HEK293T (cell line): Measurements from ENCODE around the gene RUNDC3A.

Experiments
- CTCF ChIA-PET: fragments of 350-600 bp; formaldehyde crosslinking; extraction: SDS; loops from one replicate; lab custom pipeline; 2021; ENCODE audit warnings: antibody characterized with exemption, inconsistent platforms; lab: Yijun Ruan, JAX
- POLR2A ChIA-PET: fragments of 350-600 bp; formaldehyde crosslinking; extraction: SDS; loops from one replicate; lab custom pipeline; 2020; ENCODE audit warnings: antibody characterized with exemption, inconsistent platforms; lab: Yijun Ruan, JAX
- DNase-seq: peaks from one replicate; pipeline ENCODE4 v3.0.0; 2012; ENCODE audit warnings: mixed read lengths; ENCODE audit errors: extremely low spot score
- ARNT ChIP-seq: fragments of 450-650 bp; IDR thresholded peaks from 2 replicates; pipeline ENCODE4 v1.6.1; 2017; ENCODE audit warnings: mild to moderate bottlenecking
- BHLHE40 ChIP-seq: fragments of 450-650 bp; IDR thresholded peaks from 2 replicates; pipeline ENCODE4 v1.6.1; 2016; ENCODE audit warnings: mild to moderate bottlenecking, moderate library complexity, borderline replicate concordance
- CTBP1 ChIP-seq: fragments of 450-650 bp; IDR thresholded peaks from 2 replicates; pipeline ENCODE4 v1.6.1; 2016; ENCODE audit warnings: borderline replicate concordance
- ELF4 ChIP-seq: fragments of 450-650 bp; IDR thresholded peaks from 2 replicates; pipeline ENCODE4 v1.6.1; 2017; ENCODE audit warnings: antibody characterized with exemption
- FOXA1 ChIP-seq: fragments of 450-650 bp; IDR thresholded peaks from 2 replicates; pipeline ENCODE4 v1.6.1; 2016; ENCODE audit warnings: mild to moderate bottlenecking
- FOXK2 ChIP-seq: fragments of 450-650 bp; IDR thresholded peaks from 2 replicates; pipeline ENCODE4 v1.6.1; 2016; ENCODE audit warnings: mild to moderate bottlenecking
- FOXM1 ChIP-seq: fragments of 450-650 bp; IDR thresholded peaks from 2 replicates; pipeline ENCODE4 v1.6.1; 2017; ENCODE audit warnings: mild to moderate bottlenecking, borderline replicate concordance
- HDGF ChIP-seq: fragments of 450-650 bp; IDR thresholded peaks from 2 replicates; pipeline ENCODE4 v1.6.1; 2017; ENCODE audit warnings: antibody characterized with exemption, borderline replicate concordance
- L3MBTL2 ChIP-seq: fragments of 450-650 bp; conservative IDR thresholded peaks from 2 replicates; pipeline ENCODE4 v1.6.1; 2016; ENCODE audit warnings: mild to moderate bottlenecking
- LEF1 ChIP-seq: fragments of 450-650 bp; IDR thresholded peaks from 2 replicates; pipeline ENCODE4 v1.6.1; 2017; ENCODE audit warnings: mild to moderate bottlenecking, borderline replicate concordance
- NFRKB ChIP-seq: fragments of 450-650 bp; IDR thresholded peaks from 2 replicates; pipeline ENCODE4 v1.6.1; 2016; ENCODE audit warnings: mild to moderate bottlenecking, moderate library complexity
- PKNOX1 ChIP-seq: fragments of 450-650 bp; IDR thresholded peaks from 2 replicates; pipeline ENCODE4 v1.6.1; 2016
- SP1 ChIP-seq: fragments of 450-650 bp; IDR thresholded peaks from 2 replicates; pipeline ENCODE4 v1.6.1; 2017
- SUZ12 ChIP-seq: fragments of 450-650 bp; IDR thresholded peaks from 2 replicates; pipeline ENCODE4 v1.6.1; 2016; ENCODE audit warnings: mild to moderate bottlenecking
- TARDBP ChIP-seq: fragments of 450-650 bp; IDR thresholded peaks from 2 replicates; pipeline ENCODE4 v1.6.1; 2016
- ZNF384 ChIP-seq: fragments of 450-650 bp; IDR thresholded peaks from 2 replicates; pipeline ENCODE4 v1.6.1; 2016

The RUNDC3A gene

GRCh38 chr17:44308320-44308818 lies at the start of gene RUNDC3A:
RUNDC3A (plus strand) TSS chr17:44308601; CDS start chr17:44308833, 232 bp downstream.
- ChIA-PET POLR2A (interaction anchor here (1.2 kb wide), 1 partner anchor 87 kb away, joined by 3 read pairs; no protein-coding TSS in a partner anchor), CTCF (no interaction called here)
- peak; percentile 95 for DNase-seq
- TF ChIP-seq ARNT (no peak), LEF1 (no peak), HDGF (peak; percentile 76; the same call in 1 of the 2 replicates), SUZ12 (no peak)

GRCh38 chr17:44258811-44259351 lies 49.5 kb upstream of the RUNDC3A start:
- POLR2A ChIA-PET: interaction anchor here (0.8 to 1.3 kb wide), 2 partner anchors 12 to 87 kb away, joined by 3 to 4 read pairs; partner anchors contain the start of gene GRN
- CTCF ChIA-PET: no interaction called here
- DNase-seq: no peak
- TF ChIP-seq ELF4: no peak
- no peak for TF ChIP-seq L3MBTL2
- no peak for TF ChIP-seq LEF1
- TF ChIP-seq FOXK2: no peak
- no peak for TF ChIP-seq ZNF384

- ChIA-PET CTCF (interaction anchor here (1.1 kb wide), 1 partner anchor 18 kb away, joined by 4 read pairs; no protein-coding TSS in a partner anchor), POLR2A (no interaction called here)
- DNase-seq: no peak
- TF ChIP-seq SP1 (no peak), BHLHE40 (no peak), TARDBP (no peak), FOXA1 (no peak), LEF1 (no peak), ELF4 (no peak), FOXK2 (no peak), NFRKB (no peak), FOXM1 (no peak), L3MBTL2 (no peak), ARNT (no peak), ZNF384 (no peak)
These were observed 48.1 kb upstream of the RUNDC3A start for GRCh38 chr17:44260296-44260695.

- TF ChIP-seq ZNF384 (no peak), ARNT (no peak), ELF4 (no peak), FOXA1 (no peak), CTBP1 (no peak), HDGF (no peak), BHLHE40 (no peak), NFRKB (no peak), SUZ12 (no peak), LEF1 (no peak), SP1 (no peak), TARDBP (no peak), FOXM1 (no peak), L3MBTL2 (no peak), FOXK2 (no peak), PKNOX1 (no peak)
- no peak for DNase-seq
- ChIA-PET POLR2A (interaction anchor here (0.9 to 1.1 kb wide), 2 partner anchors 49 kb away, joined by 4 read pairs; no protein-coding TSS in a partner anchor), CTCF (no interaction called here)
These were observed 45.7 kb upstream of the RUNDC3A start for GRCh38 chr17:44262654-44263225.

- ChIA-PET CTCF (no interaction called here), POLR2A (interaction anchor here (0.5 to 1.1 kb wide), 2 partner anchors 46 to 48 kb away, joined by 3 to 4 read pairs; no protein-coding TSS in a partner anchor)
- TF ChIP-seq HDGF: no peak
- TF ChIP-seq SUZ12: no peak
- no peak for TF ChIP-seq PKNOX1
- no peak for TF ChIP-seq FOXM1
- TF ChIP-seq ARNT: no peak
- no peak for TF ChIP-seq CTBP1
- no peak for TF ChIP-seq LEF1
- TF ChIP-seq ELF4: no peak
- TF ChIP-seq SP1: no peak
- no peak for TF ChIP-seq BHLHE40
- no peak for TF ChIP-seq FOXK2
- TF ChIP-seq FOXA1: no peak
- no peak for TF ChIP-seq TARDBP
- no peak for TF ChIP-seq ZNF384
- DNase-seq: no peak
These were observed 45.0 kb upstream of the RUNDC3A start for GRCh38 chr17:44263345-44263902.

GRCh38 chr17:44266402-44267164 lies 41.8 kb upstream of the RUNDC3A start:
- ChIA-PET POLR2A (no interaction called here), CTCF (no interaction called here)
- TF ChIP-seq L3MBTL2: no peak
- no peak for TF ChIP-seq NFRKB
- TF ChIP-seq FOXM1: no peak
- no peak for TF ChIP-seq CTBP1
- TF ChIP-seq SP1: no peak
- TF ChIP-seq BHLHE40: no peak
- no peak for TF ChIP-seq ZNF384
- no peak for TF ChIP-seq TARDBP
- TF ChIP-seq HDGF: no peak
- no peak for DNase-seq
